Rectal smooth muscle tissue (tissue), 1 donor: ENCODE results near the gene NBPF3.

Source experiments
- H3K27ac ChIP-seq: one replicate; pipeline ENCODE4 v1.7.0; 2013; ENCODE audit warnings: low read depth, low read length, inconsistent platforms
- H3K27me3 ChIP-seq: one replicate; pipeline ENCODE4 v1.7.0; 2013; ENCODE audit warnings: low read length; ENCODE audit not compliant: control insufficient read depth, insufficient read depth
- H3K36me3 ChIP-seq: one replicate; pipeline ENCODE4 v1.7.0; 2013; ENCODE audit warnings: low read length; ENCODE audit not compliant: control insufficient read depth, insufficient read depth
- H3K4me1 ChIP-seq: one replicate; pipeline ENCODE4 v1.7.0; 2013; ENCODE audit warnings: low read length; ENCODE audit not compliant: control insufficient read depth, insufficient read depth
- H3K4me3 ChIP-seq: one replicate; pipeline ENCODE4 v1.7.0; 2013; ENCODE audit warnings: low read length
- H3K9ac ChIP-seq: one replicate; pipeline ENCODE4 v1.7.0; 2013; ENCODE audit warnings: low read length

NBPF3 gene

DNA sequence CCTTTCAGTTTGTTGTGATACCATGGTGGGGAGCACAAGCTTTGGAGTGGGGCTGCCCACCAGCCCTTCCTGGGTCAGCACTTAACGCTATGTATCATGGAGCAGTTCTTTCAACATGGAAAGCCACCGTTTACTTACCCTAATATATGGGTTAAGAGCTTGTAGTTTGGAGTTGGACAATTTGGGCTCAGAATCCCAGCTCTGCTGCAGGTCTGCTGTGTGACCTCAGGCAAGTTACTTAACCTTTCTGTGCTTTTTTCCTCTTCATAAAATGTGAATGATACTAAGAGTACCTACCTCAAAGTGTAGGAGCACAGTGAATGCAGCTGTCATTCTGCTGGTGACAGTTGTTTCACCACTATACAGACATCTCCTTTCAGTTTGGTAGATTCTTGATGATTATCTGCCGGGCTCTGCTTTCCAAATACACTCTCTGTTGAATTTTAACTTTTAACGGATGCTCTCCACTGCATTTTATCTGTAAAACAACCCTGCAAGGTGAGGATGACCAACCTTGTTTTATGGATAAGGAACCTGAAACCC lies 93.1 kb downstream of the NBPF3 start:
- no peaks in the 10 kb centered on the region for H3K36me3 ChIP-seq
- no peak overlapping the region for H3K4me3 ChIP-seq
- H3K4me1 ChIP-seq: no peaks in the 10 kb centered on the region
- H3K27ac ChIP-seq: no peak overlapping the region
- H3K27me3 ChIP-seq: no peaks in the 10 kb centered on the region
- no peak overlapping the region for H3K9ac ChIP-seq

DNA sequence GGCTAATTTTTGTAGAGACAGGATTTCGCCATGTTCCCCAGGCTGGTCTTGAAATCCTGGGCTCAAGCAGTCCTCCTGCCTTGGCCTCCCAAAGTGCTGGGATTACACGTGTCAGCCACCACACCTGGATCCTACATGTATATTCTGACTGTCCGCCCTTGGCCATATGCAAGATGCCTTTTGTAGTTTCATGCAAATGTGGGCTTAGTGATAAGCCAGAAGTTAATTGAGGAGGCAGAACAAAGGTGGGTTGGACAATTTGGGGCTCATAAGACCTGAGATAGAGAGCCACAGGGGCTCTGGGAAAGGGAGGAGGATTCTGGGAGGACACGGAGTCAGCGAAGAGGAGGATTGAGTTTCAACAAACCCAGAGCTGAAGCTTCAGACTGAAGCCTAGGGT lies 94.2 kb downstream of the NBPF3 start:
- Histone ChIP-seq H3K9ac (no peak overlapping the region), H3K27me3 (no peaks in the 10 kb centered on the region), H3K4me3 (no peak overlapping the region), H3K27ac (no peak overlapping the region), H3K36me3 (no peaks in the 10 kb centered on the region), H3K4me1 (no peaks in the 10 kb centered on the region)
